Activated CD8-positive, alpha-beta memory T cell treated with anti-CD3 and anti-CD28 coated beads, Interleukin-2, amount 50 U/mL, for 4 hours (primary cell): ENCODE measurements around the gene GALNT9.
"Not testable (repeated sequence)": the region's sequence is repeated elsewhere in the genome, so short reads cannot be mapped to it uniquely, and the experiment has no call there.

ENCODE experiments used
- DNase-seq: peaks from one replicate; pipeline ENCODE4 v3.0.0-alpha.2; 2020

The GALNT9 gene

DNA sequence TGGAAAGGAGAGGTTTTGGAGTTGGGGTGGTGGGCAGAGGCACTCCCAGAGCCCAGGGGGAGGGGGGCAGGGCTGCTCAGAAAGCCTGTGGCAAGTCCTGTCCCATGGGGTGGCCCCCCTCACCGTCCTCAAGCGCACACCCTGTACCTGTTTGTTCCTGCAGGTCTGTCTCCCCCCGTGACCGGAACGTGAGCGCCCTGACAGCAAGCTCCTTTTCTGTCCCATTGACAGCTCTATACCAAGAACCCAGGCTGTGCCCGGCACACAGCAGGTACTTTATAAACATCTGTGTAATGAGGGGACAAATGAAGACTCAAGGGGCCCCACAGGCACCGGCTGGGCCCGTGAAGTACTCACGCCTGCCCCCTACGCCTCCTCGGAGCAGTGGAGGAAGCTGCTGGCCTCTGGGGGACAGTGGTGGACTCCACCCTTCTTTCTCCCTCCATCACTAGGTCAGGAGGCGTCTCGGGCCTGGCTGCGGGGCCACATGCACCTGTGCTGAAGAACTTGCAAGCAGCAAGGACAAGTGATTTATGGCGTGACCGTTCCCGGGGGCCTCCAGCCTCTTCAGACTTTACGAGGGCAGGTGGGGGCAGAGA is 65.8 kb downstream of the GALNT9 start:
- no peak for DNase-seq

DNA sequence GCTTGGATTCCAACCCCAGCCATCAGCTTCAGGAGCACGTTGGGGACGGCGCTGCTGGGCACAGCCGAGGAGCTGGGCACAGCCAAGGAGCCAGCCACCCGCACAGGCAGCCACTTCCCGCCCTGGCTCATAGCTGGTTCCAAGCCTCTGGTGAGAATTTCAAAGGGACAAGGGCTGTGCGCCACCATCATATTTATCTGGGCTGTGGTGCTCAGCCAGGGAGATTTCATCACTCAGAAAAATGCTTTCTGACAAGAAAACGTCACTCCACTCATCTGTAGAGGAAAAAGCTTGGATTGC is 66.4 kb downstream of the GALNT9 start:
- no peak for DNase-seq

DNA sequence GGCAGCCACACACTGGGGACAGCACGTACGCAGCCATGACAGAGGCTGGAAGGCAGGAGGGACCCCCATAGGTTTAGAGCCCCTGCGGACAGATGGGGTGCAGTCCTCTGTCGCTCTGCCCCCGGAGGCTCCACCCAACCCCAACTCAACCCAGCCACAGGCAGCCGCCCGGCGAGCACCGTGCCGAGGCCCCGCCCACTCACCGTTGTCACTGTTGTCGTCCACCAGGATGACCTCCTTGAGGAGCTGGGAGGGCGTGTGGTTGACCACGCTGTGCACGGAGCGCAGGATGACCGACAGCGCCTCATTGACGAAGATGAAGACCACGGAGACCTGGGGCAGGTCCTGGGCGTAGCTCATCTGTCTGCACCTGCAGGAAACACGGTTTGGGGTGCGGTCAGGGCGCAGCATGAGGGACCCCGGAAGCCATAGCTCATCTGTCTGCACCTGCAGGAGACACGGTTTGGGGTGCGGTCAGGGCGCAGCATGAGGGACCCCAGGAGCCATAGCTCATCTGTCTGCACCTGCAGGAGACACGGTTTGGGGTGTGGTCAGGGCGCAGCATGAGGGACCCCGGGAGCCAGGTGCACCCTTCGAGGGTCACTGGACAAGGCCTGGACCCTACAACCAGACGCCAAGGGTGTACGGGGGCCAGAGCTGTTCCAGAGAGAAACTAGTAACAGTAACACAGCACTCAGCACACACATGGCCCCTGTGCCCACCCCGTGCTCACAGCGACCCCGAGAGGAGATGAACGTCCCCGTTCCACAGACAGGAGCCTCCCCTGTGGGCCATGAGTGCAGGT is 66.9 kb downstream of the GALNT9 start:
- no peak for DNase-seq

DNA sequence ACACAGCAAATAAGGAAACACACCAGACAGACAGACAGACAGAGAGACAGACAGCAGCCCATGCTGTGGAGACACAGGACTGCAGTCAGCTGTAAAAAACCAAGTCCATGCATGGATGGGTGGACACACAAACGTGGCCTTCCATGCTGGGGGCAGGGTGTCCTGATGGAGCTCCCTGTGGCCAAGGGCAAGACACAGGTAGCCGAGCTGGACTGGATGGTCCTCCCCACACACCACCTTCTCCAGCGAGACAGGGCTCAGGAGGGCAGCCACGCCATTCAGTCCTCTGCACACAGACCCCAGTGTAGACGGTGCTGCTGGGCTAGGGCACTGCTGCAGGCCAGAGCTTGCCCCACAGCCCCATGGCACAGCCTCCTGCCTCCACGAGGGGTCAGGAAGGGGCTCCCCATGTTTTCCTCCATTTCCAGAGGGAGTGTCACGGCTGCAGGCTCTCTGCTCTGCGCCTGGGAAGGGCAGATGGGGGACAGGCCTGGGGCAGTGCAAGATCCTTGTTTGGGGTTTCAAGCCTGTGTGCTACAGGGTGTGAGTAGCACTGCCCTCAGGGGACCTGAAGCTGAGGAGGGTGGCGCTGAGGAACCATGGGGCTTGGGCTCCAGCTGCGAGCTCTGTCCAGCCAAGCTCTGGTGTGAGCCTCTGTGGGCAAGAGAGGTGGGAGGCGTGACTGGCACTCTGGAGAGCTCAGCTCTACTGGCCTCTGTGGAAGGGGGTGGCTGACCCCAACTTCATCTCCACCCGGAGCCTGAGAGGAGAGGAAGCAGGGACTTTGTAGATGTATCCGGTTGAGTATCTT is 67.9 kb downstream of the GALNT9 start:
- DNase-seq, result no peak

DNA sequence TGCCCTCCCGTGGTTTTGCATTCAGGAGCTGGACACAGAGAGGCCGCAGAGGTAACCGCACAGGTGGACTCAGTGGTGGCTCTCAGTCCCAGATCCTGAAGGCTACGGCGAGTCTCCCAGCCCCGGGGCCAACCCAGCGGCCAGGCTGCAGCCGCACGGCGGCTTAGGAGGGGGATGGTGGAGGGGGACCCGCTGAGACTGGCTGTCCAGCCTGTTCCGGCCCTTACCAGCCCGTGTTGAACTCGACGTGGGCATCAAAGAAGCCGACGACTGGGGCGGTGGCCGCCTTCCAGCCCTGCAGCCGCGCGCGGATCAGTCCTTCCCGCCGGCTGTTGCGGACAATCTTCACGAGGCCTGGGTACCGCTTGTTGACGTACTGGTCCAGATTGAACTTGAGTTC is 68.7 kb downstream of the GALNT9 start:
- no peak for DNase-seq

DNA sequence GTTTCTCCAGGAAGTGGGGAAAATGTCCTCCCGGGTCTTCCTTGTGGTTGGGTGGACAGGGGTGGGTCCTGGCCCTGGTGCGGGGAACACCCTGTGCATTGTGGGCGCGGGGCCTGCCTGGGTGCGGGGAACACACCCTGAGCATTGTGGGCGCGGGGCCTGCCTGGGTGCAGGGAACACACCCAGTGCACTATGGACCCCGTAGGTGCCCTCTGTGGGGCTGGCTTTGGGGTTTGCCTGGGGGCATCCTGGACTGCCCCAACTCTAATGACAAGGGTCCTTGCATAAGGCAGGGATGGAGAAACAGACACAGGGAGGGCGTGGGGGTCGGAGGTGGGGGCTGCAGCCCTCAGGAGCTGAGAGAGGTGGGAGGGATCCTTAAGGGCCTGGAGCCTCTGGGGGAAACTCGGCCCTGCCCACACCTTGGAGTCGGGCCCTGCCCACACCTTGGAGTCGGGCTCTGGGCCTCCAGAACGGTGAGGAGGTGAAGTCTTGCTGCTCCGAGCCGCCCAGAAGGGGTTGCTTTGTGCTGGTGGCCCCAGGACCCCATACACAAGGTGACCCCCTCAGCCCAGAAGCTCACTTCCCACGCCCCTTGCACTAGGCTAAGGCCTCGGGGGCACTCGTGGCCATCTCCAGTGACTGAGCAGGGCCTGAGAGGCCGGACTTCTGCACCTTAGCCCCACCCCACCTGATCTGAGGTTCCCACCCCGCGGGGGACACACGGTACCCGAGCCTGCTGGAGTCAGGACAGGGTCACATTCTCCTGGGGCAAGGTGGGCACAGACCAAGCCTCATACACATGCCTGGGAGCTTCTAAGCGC is 69.3 kb downstream of the GALNT9 start:
- DNase-seq, result no peak

DNA sequence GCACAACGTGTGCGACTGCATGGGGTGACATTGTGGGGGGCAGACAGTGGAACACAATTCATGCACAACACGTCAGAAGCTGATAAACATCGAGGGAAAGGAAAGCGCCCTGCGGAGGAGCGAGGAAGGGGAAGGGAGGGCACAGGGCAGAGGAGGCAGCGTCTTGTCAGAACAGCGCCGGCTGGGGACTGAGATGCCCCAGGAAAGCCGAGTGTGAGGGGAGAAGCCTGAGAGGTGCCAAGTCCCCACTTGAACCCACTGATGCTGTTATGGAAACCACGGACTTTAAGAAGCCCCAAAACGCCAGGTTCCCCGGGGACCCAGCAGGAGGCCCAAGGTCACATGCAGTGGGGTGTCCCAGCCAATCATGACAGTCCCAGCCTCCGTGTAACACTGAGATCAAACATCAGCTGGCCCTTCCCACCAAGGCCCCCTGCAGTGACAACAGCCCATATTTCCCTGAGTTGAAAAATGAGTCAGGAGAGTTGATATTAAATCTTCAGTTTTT is 70.0 kb downstream of the GALNT9 start:
- no peak for DNase-seq

DNA sequence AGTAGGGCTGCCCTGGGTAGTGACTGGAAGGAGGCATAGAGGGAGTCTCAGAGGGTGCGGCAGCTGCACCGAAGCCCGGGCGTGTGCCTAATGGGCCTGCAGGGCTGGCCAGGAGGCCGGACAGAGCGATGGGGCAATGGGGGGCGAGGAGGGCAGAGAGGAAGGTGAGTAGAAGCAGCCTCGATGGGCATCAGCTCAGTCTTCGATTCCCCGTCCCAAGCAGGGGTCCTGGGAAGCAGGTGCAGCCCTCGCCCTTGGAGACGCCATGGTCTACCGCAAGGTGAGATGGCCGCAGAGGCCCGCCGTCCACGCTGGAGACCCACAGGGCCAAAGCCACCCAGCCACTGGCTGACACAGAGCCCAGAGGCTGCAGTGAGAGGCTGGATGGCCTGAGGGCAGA is 70.8 kb downstream of the GALNT9 start:
- DNase-seq, result no peak

DNA sequence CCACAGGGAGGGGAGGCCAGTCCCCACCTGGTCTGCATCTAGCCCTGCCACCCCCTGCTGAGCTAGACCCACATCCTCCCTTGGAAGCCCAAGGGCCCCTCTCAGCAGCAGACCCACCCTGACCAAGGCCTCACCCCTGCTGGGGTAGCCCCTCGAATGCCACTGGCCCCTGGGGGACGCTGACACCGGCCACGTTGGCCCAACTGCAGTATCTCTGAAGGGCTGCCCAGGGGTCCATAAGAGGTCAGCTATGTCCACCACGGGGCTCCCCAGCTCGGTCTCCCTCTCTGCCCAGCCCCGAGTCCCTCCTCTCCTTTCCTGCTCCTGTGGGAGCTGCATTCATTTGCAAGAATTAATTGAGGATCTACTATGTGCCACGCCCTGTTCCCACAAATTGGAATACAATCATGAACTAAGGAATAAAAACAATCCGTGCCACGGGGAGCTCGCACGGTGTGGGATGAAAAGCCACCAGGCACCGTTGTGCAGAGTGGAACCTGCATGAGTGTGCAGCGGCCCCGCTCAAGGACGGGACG is 71.4 kb downstream of the GALNT9 start:
- no peak for DNase-seq

DNA sequence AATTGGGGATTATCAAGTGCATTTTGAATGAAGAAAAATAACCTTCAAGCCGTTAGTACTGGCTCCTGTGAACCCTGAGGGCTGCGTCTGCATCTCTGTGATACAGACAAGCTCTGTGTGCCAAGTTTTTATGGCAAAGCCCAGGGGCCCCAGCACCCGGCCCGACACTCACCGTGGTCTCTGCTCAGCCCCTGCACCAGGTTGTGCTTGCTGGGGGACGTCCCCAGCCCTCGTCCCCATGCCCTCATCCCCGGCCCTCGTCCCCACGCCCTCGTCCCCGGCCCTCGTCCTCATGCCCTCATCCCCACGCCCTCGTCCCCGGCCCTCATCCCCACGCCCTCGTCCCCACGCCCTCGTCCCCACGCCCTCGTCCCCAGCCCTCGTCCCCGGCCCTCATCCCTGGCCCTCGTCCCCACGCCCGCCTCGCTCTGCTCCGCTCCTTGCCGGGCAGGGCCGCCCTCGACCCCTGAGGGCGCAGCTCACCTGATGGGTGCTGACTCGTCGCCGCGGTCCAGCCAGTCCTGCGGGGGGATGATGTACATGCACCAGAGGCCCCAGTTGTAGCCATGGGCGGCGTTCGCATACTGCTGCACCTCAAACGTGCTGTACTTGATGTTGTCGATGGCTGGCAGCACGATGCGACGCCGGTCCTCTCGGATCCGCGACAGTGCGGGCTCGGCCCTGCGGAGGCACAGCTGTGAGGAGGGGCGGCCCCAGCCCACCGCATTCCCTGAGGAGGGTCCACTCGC is 72.0 kb downstream of the GALNT9 start:
- DNase-seq, result no peak

DNA sequence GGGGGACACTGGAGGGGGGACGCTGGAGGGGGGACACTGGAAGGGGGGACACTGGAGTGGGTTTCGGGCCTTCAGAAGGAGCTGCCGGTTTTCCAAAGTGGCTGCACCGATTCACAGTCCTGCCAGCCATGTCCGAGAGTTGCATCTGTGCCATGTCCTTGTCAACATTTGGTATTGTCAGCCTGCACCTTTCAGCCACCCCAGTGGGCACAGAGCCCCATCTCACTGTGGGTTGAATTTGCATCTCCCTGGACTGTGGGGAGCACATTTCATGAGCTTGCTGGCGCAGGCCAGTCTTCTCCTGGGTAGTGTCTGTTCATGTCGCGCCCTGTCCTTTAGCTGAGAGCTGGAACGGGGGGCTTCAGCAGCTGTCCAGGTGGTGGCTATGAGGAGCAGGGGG is 72.7 kb downstream of the GALNT9 start:
- no peak for DNase-seq

DNA sequence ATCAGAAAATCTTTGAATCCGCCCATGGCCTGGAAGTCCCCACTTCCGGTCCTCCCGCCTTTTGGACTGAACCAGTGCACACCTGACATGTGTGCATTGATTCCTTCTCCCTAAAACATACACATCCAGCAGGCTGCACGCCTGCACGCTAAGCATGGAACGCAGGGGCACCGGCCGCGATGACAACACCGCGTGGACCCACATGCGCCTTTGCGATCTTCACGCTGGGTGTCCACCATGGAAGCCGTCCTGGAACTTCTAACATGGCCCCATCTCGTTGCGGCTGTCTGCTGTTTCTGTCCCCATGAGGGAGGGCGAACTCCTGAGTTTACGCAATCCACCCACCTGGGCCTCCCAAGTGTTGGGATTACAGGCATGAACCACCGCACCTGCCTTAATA is 73.7 kb downstream of the GALNT9 start:
- no peak for DNase-seq

DNA sequence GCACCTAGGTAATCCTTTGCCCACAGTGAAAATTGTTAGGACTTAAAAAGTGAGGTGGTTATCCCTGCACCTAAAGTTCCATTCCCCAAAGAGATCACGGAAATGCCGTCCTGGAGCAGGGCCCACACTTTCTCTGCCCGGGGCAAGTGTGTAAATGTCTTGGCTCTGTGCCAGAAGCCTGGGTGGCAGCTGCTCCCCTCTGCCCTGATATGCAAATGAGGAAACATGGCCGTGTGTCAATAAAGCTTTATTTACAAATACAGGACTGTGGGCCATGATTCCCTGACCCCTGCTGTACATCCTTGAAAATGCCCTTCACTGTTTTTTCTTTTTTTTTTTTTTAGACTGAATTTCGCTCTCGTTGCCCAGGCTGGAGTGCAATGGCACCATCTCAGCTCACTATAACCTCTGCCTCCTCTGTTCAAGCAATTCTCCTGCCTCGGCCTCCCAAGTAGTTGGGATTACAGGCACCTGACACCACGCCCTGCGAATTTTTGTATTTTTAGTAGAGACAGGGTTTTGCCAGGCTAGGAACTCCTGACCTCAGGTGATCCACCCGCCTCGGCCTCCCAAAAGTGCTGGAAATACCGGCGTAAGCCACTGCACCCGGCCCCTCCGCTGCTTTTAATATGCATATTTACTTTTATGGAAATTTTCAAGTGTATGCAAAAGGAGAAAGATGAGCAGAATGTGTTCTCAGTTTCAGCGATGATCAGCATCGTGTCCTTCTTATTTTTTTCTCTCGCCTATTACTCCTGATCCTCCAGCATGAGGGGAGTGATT is 75.5 kb downstream of the GALNT9 start:
- no peak for DNase-seq

DNA sequence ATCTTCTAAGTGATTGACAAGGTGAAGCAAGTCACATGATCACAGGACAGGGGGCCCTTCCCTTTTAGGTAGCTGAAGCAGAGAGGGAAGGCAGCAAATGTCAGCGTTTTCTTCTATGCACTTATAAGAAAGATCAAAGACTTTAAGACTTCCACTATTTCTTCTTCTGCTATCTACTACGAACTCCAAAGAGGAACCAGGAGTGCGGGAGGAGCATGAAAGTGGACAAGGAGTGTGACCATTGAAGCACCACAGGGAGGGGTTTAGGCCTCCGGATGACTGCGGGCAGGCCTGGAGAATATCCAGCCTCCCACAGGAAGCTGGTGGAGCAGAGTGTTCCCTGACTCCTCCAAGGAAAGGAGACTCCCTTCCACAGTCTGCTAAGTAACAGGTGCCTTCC is 76.4 kb downstream of the GALNT9 start:
- DNase-seq, result not testable (repeated sequence)

DNA sequence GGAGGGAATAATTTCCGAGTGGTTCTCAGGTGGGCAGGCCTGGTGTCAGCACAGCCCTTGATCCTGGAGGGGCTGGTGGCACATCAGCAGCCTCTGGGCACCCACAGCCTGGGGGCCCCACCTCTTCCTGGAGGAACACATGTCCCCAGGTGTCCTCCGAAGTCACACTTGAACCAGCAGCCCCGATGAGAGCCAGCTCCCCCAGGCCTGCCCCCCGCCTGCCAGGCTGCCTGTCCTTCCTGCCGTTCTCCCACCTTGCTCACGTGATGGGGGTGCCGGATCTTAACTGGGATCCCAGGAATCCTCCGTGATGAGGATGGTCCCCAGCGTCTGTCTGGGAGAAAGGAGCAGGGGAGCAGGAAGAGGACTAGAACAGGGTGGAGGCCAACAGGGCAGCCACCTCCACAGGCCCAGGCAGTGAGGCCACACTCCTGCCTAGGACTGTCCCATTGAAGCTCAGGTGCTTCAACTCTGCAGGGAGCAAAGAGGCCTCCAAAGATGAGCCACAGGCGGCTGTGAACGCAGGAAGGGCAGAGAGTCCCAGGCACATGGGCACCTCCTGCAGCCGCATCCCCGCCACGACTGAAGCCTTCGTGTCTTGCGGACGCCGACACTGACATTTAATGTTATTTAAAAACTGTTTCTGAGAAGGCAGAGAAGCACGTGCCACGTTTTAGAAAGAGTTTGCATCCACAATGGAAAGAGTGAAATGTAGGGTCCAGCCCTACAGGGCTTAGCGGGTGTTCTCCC is 77.5 kb downstream of the GALNT9 start:
- no peak for DNase-seq

DNA sequence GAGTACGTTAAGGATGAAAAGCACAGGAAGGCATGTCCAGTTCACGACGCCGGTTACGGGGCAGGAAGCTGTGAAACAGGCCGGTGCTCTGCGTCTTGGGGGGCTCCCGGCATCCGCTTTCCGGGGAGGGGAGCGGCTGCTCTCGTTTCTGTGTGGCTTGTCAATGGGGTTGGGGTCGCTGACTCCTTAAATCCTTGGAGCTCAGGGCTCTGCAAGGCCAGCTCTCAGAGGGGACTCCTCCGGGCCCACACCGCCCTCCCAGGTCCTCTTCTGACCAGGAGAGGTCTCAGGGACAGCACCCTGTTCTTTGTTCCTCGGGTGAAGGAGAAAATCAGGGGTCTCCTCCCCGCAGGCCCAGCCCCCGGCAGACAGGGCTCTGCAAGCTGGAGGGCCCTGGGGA is 78.1 kb downstream of the GALNT9 start:
- no peak for DNase-seq

DNA sequence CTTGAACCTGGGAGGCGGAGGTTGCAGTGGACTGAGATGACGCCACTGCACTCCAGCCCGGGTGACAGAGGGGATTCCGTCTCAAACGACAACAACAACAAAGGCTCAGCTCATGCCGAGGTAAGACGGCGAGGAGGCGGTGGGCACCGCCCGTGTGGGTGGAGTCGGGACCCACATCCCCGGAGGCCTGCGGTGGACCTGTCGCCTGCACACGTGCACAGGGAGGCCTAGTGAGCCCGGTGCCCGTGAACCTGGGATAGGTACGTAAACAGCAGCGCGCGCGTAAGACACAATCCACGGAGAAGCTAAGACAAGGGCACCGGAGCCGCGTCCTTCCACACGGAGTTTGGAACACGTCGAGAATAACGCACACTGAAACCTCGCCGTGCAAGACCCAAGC is 78.7 kb downstream of the GALNT9 start:
- DNase-seq, result no peak

DNA sequence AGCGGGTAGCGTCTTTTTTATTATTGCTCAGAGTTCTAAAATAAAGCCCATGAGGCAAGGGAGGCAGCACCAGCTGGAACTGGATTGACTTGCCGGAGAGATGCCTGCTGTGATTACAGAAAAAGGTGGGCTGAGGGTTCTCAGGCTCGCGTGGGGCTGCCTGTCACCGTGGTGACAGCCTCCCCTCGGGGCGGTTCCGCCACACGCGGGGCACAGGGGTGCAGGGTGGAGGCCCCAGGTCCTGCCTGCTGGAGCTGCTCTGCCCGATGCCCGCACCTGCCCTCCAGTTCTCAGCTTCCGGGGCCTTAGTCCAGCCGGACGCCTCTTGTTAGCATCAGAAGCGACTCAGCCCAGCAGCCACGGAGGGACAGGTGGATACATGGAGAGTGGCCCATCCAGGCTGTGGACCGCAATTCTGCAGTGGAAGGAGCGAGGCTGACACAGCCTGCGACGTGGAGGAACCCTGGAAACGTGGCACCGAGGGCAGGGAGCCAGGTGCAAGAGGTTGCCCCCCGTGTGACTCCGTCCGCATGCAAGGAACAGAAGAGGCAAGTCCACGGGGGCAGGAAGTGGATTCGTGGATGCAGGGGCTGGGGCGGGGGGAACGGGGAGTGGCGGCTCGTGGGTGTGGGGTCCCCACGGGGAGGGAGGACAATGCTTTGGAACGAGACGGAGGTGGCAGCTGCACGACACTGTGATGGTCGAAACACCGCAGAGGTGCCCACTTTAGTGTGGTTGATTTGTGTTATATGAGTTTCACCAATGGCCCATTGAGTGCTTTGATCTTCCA is 79.5 kb downstream of the GALNT9 start:
- no peak for DNase-seq

DNA sequence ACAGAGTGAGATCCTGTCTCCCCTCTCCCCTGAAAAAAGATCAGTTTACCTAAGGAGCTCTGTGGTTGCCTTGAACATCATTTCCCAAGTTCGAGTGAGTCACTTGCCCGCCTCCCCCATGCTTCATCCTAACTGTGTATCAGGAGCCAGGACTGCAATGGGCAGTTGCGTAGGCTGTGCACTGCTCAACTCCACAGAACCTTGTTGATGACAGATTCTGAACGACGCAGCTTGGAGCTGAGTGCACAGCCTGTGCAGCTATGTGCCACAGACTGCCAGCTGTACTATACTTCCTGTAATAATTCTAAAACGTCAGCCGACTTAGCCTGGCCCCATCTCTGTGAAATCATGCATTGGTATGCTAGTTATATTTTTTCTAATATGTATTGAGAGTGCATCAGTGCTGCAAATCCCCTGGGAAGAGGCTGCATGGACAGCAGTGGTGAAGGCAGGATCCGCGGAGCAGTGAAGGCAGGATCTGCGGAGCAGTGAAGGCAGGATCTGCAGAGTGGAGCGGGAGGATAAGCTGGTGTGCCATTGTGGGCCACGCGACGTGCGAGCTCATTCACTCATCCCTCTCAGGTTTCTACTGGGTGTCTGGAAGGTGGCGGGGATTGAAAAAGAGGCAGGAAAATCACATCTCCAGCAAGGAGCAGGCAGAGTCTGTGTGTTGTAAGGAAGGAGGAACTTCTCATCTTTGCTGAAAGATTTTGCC is 80.8 kb downstream of the GALNT9 start:
- DNase-seq, result no peak
